HG03432 (cell line): ENCODE measurements around the gene CARD14.
A peak's percentile ranks its signal among the peaks of the same experiment; 100 is the strongest.

Experiments
- ATAC-seq: cut with Tn5 transposase; IDR thresholded peaks from one replicate; pipeline ENCODE4 v1.9.1; 2021; ENCODE audit warnings: mild to moderate bottlenecking, moderate library complexity; ENCODE audit not compliant: unreplicated experiment

Gene CARD14

DNA sequence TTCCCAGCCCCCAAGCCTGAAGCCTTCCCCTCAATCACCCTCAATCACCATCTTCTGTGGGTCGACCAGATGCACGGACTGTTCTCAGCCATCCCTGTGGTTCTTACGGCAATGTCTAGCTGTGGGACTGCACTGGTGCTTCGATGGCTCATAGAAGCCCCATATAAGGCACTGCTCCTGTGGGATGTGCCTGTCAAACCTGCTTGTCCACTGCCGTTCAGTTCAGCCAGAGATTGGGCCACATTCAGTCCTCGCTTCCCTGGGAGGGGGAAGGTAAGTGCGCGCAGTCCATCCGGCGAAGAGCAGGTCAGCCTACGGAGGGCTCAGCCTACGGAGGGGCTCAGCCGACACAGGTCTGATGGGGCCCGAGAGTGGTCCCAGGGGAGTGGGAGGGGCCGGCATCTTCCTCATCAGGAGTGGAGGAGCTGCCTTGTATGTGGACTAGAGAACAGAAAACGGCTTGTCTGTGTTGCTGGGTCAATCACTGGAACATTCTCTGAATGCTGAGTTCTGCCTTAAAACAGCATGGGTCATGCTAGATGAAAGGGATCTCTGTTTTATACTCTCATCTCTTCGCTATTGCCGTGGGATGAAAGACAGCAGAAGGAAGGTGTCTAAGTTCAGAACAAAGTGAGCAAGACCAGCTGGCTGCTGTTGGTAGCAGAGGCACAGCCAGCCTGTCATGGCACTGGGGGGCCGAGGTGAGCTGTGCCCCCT, at the start of gene CARD14:
TSS of gene CARD14 (plus strand) at position 247 of the 717 bp plus-strand sequence. CDS start 11,409 bp downstream, outside the sequence.
- no peak for ATAC-seq

DNA sequence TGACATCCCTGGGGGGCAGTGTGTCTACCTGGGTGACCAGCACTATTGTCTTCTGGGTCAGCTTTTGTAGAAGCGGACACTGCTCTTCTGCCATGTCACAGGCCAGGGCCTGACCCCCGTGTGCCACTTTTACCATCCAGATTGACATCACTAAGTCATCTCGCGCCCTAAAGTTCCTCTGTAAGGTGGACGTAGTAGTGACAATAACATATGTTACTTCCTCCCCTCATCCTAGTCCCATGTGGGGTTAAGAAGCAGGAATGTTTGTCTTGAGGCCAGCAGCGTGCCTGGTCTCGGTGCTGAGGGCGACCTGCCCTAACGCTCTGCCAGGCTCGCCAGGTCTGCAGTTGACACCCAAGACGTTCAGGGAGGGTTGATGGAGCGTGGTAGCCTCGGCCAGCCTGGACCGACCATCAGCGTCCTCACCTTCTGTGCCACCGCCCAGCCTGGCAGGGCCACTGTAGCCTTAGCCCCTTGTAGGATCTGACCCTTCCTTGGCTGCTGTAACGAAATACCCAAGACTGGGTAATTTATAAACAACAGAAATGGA, 47.7 kb upstream of the CARD14 start:
- no peak for ATAC-seq

DNA sequence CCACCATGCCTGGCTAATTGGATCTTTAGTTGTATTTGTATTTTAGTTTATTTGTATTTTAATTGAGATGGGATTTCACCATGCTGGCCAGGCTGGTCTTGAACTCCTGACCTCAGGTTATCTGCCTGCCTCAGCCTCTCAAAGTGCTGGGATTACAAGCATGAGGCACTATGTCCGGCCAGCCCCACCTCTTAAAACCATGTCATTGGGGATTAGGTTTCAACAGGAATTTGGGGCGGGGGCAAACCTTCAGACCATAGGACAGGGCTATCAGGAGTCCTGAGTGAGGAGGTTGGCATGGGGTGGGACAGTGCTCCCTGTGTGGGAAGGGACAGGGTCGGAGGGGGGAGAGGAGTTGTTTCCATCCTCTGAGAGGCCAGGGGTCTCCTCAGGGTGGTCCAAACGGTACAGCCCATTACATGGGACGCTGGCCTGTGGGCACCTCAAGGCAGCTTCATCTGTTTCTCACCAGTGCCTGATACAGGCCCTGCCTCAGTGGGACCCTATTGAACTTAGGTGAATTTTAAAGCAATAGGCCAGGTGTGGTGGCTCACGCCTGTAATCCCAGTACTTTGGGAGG, 46.8 kb upstream of the CARD14 start:
- ATAC-seq, result no peak

DNA sequence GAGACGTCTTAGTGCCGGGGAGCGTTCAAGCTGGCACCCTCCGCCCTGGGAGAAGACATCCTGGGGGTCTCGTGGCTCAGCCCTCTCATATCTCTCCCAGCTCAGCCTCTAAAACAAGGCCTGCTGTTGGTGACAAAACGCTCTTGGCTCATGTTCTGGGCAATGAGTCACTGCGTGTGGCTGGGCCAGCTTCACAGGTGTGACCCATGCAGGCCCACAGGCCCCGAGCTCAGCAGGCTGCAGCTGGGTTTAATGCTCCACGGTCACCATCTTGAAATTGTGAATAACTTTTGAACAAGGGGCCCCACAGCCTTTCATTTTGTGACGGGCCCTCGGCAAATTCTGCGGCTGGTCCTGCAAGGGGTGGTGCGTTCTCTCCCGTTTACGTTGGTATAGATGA, 46.0 kb upstream of the CARD14 start:
- ATAC-seq, result no peak

DNA sequence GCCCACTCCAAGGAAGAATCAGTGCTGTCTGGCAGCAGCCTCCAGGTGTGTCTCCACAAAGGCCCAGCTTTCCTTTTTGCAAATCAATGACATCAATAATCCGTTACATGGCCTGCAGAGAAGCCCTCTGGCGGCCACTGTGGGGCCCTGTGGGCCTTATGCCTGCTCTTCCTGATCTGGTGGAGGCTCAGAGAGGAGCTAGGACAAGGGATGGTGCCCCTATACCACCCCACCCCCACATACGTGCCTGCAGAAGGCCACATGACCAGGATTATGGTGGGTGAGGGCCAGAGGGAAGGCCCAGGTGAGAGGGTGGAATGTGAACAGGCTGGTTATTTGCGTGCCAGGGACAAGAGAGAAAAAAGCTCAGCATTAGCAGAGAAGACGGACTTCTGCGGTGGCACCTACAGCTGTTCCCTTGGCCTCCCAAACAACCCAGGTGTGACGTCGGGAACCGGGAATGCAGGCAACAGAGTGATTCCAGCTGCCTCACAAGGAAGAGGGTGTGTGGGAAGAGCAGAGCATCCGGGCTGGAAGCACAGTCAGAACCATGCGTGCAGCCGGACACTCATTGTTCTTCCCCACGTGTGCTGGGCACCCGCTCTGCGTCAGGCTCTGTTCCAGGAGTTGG, 45.4 kb upstream of the CARD14 start:
- ATAC-seq, result no peak

DNA sequence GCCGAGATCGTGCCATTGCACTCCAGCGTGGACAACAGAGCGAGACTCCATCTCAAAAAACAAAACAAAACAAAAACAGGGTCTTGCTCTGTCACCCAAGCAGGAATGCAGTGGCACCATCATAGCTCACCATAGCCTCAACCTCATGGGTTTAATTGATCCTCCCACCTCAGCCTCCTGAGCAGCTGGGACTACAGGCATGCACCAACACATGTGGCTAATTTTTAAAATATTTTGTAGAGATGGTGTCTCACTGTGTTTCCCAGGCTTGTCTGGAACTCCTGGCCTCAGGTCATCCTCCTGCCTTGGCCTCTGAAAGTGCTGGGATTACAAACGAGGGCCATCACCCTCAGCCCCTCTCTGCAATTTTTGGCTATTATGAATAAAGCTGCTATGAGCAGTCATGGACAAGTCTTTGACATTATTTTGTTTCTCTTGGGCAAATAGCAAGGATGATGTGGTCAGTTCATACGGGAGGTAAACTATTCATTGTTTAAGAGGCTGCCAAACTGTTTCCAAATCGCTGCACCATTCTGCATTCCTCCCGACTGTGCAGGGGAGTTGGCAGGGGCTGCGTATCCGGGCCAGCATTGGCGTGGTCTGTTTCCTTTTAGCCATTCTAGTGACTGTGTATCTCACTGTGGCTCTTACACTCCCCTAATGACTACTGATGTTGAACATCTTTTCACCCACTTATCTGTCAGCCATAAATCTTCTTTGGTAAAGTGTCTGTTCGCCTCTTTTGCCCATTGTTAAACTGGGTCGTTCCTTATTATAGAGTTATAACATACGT, 44.0 kb upstream of the CARD14 start:
- ATAC-seq, result no peak

DNA sequence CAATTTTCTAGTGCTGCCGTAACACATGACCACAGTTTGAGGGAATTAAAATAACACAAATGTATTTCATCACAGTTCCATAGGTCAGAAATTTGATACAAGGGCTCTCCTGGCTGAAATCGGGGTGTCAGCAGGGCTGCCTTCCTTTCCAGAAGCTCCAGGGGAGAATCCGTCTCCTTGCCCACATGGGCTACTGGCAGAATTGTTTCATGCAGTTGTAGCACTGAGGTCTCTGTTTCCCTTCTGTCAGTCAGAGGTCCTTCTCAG, 43.4 kb upstream of the CARD14 start:
- no peak for ATAC-seq

DNA sequence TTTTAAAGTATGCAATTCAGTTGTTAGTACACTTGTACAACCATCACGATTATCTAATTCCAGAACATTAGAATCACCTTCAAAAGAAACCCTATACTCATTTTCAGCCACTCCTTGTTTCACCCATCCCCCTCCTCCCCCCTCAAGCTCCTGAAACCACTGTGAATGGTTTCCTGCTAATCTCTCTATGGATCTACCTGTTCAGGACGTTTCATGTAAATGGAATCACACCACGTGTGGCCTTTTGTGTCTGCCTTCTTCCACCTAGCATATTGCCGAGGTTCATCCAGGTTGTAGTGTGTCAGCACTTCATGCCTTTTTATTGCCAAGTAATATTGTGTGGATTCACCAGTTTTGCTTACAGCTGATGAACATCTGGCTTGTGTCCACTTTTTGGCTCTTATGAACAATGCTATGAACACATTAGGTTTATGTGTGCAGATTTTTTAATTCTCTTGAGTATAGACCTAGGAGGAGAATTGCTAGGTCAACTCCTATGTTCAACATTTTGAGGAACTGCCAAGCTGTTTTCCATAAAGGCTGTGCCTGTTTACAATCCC, 40.7 kb upstream of the CARD14 start:
- no peak for ATAC-seq

DNA sequence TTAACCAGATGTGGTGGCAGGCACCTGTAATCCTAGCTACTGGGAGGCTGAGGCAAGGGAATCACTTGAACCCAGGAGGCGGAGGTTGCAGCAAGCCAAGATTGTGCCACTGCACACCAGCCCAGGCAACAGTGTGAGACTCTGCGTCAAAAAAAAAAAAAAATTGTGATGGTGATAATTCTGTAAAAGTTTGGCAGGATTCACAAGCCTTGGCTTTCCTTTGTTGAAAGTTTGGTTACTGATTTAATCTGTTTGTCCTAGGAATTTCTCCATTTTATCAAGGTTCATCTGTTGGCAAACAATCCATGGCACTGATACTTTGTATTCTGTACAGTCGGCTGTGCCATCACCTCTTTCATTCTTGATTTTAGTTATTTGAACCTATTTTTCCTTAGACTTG, 38.8 kb upstream of the CARD14 start:
- no peak for ATAC-seq

DNA sequence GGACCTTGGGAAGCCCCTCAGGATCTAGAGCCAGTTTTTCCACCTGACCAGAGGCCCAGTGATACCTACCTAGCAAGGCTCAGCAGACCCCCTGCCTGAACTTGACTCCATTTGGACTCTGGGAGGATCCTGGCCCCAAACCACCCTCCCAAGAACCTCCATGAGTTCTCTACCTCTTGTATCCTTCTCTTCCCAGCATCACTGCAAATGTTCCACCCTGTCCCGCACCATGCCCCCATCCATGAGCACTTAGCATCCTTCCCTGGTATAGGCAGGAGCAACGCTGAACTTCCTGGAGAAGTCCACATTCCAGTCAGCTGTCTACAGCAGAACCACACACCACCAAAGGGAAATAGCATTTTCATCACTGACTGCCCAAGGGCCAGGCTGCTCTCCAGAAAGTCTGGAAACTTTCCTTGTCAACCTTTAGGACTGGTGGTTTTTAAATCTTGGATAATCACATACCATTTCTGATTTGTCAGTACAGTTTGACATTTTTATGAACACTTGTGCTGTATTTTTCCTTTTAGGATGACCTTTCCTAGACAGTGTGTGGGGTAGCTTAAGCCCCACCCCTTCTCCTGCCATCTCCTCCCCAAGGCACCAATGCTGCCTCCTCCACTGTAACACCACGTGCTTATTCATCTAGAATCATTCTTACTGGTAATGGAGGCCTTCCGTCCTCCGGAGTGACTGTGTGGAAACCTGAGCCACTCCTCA, 36.8 kb upstream of the CARD14 start:
- no peak for ATAC-seq

DNA sequence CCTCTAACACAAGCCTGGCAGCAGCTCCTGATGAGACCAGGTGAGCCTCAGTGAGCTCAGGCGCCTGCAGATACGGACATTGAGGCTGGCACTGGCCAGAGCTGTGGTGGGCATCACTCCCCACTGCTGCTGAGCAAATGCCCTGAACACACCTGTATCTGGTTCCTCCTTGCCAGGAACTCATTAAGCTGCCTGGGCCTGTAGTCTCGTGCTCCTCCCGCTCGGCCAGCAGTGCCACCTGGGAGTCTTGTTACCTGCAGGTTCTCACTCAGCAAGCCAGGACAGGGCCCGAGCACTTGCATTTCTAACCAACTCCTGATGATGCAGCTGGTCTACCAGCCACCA, 36.2 kb upstream of the CARD14 start:
- no peak for ATAC-seq

DNA sequence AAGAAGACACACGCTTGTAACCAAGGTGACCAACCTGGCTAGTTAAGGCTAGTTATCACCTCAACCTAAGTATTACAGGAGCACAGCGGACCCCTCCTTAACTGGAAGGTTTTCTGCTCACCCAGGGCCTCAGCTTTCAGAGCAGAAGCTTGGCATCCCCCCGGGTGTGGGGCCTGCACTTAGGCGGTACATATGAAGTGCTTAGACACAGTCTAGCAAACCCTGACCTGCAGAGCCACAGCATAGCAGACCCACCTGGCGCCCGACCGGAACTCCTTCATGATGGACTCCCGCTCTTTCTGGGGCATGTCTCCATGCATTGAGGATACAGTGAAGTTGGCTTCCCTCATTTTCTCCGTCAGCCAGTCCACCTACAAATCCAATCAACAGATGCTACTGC, 32.7 kb upstream of the CARD14 start:
- no peak for ATAC-seq

DNA sequence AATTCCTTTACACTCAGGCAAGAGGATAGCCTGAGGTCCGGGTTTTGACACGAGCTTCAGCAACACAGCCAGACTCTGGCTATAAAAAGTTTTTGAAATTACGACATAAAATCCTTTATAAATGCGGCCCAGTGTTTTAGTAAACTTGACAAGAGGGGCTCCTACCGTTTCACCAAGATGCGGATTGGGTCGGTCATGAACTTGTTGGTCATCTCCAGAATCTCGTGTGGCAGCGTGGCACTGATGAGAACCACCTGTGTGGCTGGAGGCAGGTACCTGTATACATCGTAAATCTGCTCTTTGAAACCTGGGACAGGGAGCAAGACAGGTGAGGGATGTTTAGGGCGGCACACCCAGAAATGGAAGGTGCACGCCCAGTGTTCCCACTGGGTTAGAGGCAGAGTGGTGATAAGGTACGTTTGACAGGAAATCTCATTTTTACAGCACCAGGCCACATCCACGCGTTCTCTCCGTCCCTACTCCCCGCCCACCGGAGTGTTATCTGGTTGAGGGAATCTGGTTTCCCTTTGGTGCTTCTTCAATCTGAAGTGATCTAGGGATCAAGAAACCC, 30.9 kb upstream of the CARD14 start:
- ATAC-seq, result no peak

DNA sequence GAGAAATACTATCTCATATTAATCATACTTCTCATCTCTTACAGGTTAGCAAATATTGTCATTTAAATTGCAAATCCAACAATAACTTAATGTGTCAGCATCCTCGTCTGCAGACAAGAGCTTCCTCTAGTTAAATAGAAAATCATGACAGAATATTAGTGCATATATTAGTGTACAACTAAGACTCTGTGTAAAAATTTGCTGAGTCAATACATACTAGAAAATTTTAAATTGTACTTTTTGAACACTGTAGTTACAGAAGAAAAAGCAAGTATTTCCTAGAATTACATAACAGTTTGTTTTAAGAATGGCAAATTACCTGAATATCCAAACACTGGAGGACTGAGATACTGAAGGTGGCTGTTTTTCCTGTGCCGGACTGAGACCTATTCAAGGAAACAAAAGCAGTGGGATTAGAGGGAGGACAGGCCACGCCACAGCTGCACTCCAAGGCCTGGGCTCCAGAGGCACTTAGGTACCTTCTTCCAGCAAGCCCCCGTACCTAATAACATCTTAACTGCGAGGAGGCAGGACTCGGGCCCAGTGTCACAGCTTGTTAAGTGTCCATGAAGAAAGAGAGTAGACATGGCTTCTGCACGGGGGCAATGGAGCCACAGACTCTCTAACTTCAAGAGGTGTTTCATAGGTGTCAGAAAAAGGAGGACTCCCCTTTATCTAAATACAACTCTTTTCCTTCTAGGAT, 28.2 kb upstream of the CARD14 start:
- ATAC-seq, result no peak

DNA sequence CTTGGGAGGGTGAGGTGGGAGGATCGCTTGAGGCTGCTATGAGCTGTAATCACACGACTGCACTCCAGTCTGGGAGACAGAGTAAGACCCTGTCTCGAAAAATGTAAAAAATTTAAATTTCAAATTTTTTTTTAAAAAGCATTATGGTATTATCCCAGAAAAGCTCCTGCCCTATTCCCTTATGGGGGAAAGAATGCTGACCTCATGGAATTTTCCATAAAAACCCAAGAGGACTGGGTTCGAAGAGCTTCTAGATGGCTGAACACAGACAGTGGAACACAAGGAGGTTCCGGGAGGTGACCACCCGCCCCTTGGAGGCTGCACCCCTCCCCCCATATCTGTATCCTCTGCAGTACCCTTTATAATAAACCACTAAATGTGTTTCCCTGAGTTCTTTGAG, 26.9 kb upstream of the CARD14 start:
- ATAC-seq, result no peak

DNA sequence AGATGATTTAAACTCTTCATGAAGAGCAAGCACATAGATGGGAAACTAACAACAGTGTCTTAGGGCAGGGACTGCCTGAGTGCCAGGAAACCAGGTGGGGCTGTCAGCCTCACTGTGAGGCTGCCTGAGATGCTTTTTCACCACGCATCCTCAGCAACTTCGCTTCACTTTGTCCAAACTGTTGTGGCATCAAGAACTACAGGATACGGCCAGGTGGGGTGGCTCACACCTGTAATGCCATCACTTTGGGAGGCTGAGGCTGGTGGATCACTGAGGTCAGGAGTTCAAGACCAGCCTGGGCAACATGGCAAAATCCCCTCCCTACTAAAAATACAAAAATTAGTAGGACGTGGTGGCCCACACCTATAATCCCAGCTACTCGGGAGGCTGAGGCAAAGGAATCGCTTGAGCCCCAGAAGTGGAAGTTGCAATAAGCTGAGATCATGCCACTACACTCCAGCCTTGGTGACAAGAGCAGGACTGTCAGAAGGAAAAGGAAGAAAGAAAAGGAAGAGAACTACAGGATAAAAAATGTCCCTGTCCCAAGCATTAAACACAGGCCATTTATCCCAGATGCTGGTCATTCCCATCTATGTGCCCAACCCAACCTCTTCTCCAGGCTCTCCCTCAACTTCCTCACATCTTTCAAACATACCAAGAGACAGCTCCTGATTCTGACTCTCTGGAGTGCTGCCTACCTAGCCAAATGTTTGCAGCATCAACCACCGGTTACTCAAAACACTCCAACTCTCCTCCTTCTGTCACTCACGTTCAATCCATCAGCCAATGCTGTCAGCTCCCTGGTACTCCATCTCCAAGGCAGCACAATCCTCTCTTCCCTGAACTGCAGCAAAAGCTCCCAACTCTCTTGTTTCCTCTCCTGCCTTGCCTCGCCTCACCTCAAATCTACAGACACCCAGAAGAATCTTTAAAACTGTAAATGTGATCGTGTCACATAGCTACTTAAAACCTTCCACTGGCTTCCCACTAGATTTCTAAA, 24.5 kb upstream of the CARD14 start:
- no peak for ATAC-seq

DNA sequence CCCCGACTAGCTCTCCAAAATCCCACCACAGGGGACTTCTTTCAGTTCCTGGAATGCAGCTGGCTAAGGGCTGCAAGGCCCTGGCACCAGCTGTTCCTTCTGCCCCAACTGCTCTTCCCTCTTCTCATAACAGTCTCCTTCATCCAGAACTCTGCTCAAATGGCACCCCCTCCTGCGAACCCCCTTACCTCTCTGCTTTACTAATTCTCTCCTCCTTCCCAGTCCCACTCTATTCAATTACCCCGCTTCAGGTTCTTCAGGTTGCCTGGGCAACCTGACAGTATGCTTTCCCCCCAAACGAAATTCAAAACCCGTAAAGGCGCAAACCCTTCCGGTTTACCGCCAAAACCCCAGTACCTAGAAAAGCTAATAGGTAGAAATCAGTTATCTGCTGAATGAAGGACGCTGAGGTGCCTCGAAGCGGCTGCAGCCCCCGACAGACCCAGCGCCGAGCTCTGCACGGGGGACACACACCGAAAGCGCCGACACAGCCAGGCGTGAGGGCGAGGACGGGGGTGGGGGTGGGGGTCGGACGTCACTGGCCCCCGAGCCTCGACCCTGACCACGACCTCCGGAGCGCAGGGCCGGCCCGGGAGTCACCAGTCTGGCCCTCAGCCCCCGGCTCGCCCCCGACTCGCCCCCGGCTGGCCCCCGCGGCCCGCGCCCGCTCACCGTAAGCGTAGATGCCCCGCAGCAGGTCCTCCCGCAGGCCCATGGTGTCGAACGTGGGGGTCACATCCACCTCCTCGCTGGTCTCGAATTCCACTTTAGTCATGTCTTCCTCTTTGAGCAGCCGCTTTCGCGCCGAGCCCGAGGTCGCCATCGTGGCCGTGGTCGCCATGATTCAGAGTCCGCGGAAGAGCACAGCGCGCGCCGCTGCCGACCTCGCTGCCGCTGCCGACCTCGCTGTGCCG, 23.5 kb upstream of the CARD14 start:
- ATAC-seq, result peak; percentile 20
